HG03442 (cell line): Measurements from ENCODE around the gene CLK2.
"Not testable (repeated sequence)": the region's sequence is repeated elsewhere in the genome, so short reads cannot be mapped to it uniquely, and the experiment has no call there.

Experiments
- ATAC-seq: cut with Tn5 transposase; IDR thresholded peaks from one replicate; pipeline ENCODE4 v1.9.1; 2021; ENCODE audit warnings: mild to moderate bottlenecking, moderate library complexity; ENCODE audit not compliant: unreplicated experiment

CLK2 gene

DNA sequence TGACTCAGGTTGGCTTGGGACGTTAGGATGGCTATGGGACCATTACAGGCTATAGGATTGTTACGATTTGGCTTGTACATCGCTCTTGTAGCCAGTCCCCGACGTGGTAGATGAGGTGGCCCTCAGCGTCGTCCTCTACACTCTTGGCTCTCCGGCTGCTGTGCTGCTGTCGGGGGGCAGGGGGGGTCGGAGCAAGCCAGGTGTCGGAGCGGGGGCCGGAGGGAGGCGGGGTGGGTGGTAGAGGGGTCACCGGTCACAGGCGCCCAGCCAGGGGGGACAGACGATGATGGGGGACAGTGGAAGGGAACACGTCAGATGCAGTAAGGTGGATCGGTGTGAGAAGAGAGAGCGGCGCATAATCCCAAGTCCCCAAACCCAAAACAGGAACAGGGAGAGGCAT is 4.7 kb downstream of the CLK2 start:
- ATAC-seq = no peak

DNA sequence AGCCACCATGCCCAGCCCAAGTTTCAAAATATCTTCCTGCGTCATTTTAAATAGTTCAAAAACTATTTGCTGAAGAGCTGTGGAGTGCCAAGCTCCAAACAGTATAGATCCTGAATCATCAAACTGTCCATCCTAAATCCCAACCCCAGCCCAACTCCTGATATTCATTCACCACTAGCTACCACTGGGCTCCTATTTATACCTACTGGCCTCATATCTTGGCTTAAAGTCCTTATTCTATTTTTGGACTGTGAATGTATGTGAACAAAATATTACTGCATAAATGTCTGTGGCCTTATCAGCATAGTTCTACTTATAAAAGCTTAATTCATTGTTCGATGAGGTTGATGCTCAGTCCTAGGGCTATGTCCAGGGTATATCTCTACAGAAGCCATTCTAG is 5.9 kb downstream of the CLK2 start:
- ATAC-seq = no peak

DNA sequence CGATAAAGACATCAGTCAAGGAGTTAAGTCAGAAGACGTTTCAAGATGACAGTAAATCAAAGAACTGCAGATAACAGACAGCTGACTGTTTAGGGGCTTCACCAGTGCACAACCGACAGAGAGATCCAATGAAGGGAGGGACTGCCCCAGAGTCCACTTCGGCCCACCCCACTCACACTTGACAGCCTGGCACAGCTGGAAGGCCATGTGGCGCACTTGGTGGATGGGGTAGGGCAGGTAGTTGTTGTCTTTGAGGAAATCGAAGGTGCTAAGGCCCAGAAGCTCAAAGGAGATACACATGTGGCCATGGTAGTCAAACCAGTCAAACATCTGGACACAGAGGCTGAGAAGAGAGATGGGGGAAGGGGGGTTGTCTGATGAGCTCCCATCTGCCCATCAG is 6.8 kb downstream of the CLK2 start:
- ATAC-seq = no peak

DNA sequence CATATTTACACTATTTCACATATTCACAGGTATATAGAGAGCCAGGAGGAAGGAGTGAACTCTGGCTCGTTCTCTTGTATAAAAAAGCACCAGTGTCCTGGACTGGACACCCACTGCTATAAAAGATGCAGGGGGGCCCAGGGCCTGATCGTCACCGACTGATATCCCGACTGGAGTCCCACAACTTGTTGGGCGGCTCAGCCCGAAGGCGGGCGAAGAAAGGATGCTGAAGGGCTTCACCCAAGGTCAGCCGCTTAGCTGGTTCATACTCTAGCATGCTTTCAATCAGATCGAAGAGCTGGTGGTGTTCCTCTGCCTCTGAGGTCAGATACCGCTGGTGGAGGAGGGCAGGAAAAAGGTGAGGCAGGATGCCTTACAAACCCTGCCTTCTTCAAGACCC is 10.2 kb downstream of the CLK2 start:
- no peak for ATAC-seq

GRCh38 chr1:155261852-155262673 is 11.2 kb downstream of the CLK2 start, which contains the start of gene SCAMP3:
SCAMP3 (minus strand) TSS chr1:155262360; CDS start chr1:155262151, 209 bp downstream.
- peak; percentile 89 for ATAC-seq

- ATAC-seq = peak; percentile 3
Measured at GRCh38 chr1:155261493-155261851, 11.8 kb downstream of the CLK2 start.

DNA sequence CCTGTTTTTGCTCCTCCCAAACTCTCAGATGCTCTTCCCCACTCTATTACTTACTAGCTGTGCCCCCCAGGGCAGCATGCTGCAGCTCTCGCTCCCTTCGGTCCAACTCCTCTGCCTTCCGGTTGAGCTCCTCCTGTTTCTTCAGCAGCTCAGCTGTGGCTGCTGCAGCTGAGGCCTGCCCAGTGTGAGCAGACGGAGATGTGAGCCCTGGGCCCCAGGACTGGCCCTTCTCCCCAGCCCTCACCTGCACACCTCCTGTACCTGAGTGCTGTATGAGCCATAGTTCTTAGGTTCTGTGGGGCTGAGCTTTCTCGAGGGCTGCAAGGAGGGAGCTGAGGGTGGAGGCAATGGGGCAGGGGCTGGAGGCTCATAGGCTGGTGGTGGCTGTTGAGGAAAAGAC is 13.0 kb downstream of the CLK2 start:
- no peak for ATAC-seq

DNA sequence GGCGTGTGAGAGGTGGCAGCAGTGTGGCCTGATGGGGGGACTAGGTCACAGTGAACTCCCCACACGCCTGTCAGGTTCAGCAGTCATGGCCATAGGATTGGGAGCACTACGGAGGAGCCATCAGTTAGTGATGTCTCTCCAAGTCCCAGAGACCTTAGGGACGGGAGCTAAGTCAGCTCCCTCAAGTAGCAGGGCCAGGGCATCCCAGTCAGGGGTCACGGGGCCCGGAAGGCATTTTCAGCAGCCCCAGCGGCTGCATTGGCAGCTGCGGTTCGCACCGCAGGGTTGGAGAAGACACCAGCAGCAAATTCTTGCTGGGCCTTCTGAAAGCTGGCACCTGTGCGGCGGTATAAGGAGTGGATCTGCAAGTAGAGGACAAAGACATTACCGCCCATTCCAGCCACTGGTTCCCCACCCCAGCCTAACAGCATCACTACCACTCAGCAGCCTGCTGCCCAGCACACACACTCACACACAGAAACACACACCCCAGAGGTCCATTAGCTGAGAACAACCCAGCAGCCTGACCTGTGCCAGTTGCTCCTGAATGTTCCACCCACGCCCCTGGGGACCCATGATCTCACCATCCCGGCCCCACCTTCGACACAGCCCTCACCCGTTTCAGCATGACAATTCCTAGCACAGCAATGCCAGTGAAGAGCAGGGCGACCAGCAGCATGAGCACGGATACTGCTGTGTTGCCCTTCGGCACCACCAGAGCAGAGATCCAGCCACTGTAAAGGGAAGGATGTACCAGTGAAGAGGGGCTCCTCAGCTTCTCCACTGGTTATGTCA is 17.0 kb downstream of the CLK2 start:
- ATAC-seq = no peak

DNA sequence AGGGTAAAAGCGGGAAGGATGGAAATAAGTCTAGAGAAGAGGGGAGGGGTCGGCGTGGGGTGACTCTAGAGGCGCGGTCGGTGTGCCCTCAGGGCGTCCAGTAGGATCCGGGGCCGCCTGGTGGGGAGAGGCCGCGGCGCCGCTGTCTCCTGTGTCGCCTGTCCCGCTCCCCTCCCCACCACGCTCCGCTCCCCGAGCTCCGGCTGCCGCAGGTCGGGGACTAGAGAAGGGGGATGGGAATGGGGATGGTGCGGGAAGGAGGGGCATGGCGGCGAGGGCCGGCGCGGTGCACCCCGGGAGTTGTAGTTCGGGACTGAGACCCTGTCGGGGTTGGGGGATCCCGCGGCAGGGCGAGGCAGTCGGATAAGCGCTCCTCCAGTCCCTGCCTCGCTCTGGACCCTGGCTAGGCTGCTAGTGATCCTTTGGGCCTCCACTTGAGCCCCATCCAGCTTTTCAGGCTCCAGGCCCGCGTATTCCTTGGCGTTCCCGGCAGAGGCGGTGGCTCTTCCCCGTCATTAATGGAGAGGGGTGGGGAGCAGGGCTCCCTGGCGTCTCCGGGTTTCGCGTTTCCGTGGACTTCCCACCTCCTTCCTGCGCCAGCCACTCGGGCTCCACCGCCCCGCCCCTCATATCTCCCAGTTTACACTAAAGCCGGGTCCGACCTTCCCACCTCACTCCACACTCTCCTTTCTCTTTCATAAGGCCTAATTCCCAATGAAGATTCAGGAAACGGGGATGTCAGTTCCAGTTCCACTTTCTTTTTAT is 17.9 kb downstream of the CLK2 start, which contains the start of gene ENTREP3:
Gene ENTREP3 (minus strand): TSS at position 241 of the 765 bp plus-strand sequence. CDS start 606 bp downstream, outside the sequence.
- peak; percentile 51 for ATAC-seq

- ATAC-seq = no peak
Measured at GRCh38 chr1:155254714-155255242, 18.5 kb downstream of the CLK2 start.

DNA sequence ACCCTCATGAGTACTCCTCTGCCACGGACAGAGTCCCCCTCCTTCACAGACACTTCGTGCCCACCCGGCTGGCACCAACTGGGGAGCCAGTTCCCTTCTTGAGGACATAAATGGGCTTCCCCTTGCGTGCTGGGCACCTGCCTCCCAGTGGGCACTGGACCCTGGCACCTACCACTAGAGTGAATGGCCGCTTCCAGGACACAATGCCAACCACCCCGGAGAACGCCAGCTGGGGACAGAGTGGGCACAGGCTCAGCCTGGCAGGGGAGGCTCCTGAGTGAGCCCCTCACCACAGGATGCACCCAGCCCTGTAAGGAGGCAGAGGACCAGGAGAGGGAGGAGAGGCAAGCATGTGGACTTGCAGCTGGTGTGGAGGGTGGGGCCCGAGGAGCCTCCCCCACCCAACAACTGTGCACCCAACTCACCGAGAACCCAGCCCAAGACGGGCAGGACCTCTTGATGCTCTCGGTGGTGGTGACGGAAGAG is 19.0 kb downstream of the CLK2 start:
- no peak for ATAC-seq

DNA sequence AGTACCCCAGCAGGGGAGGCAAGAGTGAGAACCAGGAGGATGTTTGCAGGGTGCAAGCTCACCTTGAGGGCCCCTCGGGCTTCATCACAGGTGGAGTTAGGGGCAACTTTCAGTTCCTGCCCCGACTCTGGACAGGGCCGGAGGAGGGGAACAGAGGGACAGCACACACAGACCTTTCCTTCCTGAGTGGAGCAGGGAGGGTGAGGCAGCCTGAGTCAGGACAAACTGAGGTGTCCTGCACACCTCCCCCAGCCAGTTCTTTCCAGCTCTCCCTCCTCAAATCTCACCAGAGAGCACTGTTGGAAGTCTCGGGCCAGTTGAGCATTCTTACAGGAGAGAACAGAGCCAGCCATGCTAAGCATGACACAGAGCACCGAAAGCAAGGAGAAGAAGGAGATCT is 19.5 kb downstream of the CLK2 start:
- ATAC-seq = no peak

GRCh38 chr1:155253208-155253607 is 20.1 kb downstream of the CLK2 start:
- no peak for ATAC-seq

GRCh38 chr1:155251566-155251965 is 21.7 kb downstream of the CLK2 start:
- ATAC-seq = no peak

DNA sequence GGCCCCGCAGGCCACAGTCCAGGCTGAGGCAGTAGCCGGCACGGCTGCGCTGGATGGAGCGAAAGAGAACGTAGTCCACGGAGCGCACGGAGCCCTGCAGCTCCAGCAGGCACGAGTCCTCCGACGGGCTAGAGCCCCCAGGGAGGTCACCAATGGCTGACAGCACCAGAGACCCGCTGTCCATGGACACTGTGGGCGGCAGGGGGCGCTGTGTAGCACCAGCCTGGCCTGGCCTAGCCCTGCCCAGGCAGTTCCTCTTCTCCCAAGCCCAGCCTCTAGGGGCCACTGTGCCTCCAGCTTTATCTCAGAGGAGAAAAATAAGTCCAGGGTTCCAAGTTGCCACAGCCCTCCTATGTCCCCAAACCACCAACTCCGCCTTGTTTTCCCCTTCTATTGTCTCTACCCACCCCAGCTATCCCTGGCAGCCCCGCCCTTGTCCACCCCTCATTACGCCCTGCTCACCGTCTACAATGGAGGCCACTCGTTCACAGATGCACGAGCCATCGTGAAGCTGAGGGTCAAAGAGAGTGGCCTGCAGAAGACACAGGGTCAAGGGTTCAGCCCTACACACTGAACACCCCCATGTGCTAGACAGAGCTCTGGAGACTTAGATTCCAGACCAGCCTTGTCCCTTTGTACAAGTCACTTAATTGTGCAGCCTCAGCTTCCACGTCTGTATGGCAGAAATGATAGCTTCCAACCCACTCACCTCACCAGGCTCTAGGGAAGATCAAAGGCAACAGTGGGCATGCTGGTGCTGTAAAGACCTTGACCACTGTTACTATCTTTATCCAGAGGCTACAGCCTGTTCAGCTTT is 22.5 kb downstream of the CLK2 start:
- ATAC-seq = peak; percentile 74

DNA sequence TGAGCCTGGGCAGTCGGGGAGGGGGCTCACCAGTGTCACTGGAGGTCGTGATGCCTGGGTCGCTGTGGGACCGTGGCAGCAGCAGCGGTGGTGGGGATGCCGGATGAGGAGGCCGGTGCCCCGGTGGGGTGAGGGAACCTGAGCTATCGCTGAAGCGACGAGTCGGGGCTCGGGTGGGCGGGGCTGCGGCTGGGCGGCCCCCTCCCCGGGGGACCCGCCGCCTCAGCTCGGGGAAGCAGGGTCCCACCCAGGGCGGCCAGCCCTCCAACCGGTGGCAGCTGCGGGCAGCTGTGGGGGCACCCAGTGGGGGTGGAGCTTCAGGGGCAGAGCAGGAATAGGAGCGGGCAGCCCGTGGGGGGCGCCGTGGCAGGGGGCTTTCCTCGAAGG is 23.1 kb downstream of the CLK2 start:
- peak; percentile 27 for ATAC-seq

GRCh38 chr1:155247667-155248553 is 25.4 kb downstream of the CLK2 start:
- ATAC-seq = no peak

DNA sequence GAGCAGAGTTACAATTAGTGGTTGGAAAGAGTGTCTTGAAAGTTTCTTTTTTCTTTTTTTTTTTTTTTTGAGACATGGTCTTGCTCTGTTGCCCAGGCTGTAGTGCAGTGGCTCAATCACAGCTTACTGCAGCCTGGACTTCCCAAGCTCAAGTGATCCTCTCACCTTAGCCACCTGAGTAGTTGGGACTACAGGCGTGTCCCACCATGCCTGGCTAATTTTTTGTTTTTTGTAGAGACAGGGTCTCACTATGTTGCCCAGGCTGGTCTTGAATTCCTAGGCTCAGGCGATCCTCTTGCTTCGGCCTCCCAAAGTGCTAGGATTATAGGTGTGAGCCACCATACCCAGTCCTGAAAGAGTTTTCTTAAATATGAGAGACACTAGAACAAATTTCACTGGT is 26.5 kb downstream of the CLK2 start:
- ATAC-seq = not testable (repeated sequence)

- ATAC-seq = no peak
Measured at GRCh38 chr1:155245163-155245524, 28.2 kb downstream of the CLK2 start.
